Fibroblast of villous mesenchyme (primary cell): Measurements from ENCODE around the gene TNS1. TPM values are rescaled to one million over a fixed set of nuclear protein-coding genes. Genes with fewer than 3 reads are reported as not detected.
"Not testable (repeated sequence)": the region's sequence is repeated elsewhere in the genome, so short reads cannot be mapped to it uniquely, and the experiment has no call there.

Experiments
- DNase-seq: peaks from one replicate; pipeline ENCODE4 v3.0.0-alpha.2; 2010; ENCODE audit warnings: low read depth
- H3K4me3 ChIP-seq: 2 replicates; pipeline ENCODE4 v1.5.1; 2011; ENCODE audit warnings: low read depth, mild to moderate bottlenecking, low read length
- total RNA-seq: library from RNA; depleted of rRNA; stranded (reverse); fragments of >200 nt; gene quantifications from 2 replicates; pipeline ENCODE4 v1.2.3, GENCODE V29; 2012
- TF ChIP-seq, protein P1 (sequence below): IDR thresholded peaks from 2 replicates; pipeline ENCODE4 v1.5.1; 2012; ENCODE audit warnings: low read depth, mild to moderate bottlenecking, low read length; ENCODE audit not compliant: insufficient read depth

TNS1 gene
- total RNA-seq, 1 donor = 127 TPM

DNA sequence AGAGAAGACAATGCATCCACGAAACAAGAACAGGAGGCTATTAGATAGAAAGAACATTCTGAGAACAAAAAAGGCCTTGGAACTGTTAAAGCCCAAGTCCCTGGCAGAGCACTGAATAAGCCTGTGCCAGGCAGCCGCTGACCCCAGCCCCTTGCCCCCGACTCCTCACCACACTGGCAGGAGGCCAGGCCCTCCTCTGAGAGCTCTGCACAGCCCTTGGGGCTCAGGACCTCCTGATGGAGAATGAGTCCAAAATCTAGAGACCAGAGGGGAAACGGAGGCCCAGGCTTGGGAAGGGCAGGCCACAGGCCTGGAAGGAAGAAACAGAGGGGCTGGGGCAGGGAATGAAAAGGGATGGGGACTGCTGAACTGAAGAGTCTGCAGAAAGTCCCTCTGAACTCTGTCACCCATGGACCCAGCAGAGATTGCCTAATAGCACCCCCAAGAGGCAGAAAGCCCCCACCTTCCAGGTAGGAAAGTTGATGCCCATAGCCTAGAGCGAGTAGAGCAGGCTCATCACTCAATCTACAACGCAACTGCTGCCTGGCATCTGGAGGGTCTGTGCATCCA, 18.3 kb upstream of the TNS1 start:
- TF ChIP-seq, protein P1, sequence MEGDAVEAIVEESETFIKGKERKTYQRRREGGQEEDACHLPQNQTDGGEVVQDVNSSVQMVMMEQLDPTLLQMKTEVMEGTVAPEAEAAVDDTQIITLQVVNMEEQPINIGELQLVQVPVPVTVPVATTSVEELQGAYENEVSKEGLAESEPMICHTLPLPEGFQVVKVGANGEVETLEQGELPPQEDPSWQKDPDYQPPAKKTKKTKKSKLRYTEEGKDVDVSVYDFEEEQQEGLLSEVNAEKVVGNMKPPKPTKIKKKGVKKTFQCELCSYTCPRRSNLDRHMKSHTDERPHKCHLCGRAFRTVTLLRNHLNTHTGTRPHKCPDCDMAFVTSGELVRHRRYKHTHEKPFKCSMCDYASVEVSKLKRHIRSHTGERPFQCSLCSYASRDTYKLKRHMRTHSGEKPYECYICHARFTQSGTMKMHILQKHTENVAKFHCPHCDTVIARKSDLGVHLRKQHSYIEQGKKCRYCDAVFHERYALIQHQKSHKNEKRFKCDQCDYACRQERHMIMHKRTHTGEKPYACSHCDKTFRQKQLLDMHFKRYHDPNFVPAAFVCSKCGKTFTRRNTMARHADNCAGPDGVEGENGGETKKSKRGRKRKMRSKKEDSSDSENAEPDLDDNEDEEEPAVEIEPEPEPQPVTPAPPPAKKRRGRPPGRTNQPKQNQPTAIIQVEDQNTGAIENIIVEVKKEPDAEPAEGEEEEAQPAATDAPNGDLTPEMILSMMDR = no peak
- no peak overlapping the region for H3K4me3 ChIP-seq
- DNase-seq = no peak

DNA sequence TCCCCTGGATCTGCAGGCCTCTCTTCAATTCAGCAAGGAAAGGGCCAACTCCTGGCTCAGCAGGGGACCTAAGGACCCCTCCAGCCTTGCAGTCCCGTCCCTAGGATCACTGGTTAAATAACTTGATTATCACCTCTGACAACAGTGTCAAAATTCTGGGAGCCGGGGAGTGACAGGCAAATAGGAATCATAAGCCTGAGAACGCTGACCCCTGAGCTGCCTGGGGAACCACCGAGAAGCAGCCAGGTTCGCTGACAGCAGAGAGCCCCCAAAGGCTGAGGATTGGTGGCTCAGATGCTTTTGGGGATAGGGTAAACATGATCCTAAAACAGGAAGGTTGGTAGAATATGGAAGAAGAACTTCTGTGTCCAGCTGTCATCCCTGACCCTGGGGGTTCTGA, 17.5 kb upstream of the TNS1 start:
- H3K4me3 ChIP-seq = no peak overlapping the region
- no peak for DNase-seq
- TF ChIP-seq, protein P1 = no peak

DNA sequence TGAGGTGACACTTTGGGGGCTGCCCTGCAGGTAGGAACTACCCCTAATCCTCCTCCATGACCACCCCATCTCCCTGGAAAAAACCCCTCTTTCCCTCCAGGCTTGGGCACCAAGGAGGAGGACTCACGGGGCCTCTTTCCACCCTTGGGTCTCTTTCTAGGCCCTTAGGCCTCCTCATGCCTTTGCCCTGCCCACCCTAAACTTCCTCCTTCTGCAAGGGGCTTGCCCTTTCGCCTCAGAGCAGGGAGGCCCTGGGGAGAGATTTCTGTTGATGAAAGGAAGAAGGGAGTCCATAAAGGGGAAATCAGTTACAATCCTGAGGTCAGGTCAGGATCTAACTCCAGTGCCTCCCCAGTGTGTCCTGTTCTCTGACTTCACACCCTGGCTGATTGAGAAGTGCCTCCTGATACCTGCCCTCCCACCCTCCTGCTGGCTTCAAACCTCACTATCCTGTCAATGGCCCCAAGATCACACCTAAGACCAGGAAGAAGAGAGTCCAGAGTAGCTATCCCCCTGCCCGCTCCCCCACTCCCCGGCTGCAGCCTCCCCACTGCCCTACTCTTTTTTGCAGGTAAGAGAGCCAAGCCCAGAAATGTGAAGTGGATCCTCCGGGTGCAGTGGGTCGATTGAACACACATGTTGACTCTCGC, 16.7 kb upstream of the TNS1 start:
- no peak overlapping the region for H3K4me3 ChIP-seq
- DNase-seq = no peak
- TF ChIP-seq, protein P1 = no peak

DNA sequence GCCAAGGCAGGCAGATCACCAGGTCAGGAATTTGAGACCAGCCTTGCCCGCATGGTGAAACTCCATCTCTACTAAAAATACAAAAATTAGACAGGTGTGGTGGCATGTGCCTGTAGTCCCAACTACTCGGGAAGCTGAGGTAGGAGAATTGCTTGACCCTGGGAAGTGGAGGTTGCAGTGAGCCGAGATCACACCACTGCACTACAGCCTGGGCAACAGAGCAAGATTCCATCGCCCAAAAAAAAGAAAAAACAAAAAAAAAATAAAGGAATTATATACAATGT, 16.0 kb upstream of the TNS1 start:
- not testable (repeated sequence) for DNase-seq, H3K4me3 ChIP-seq

DNA sequence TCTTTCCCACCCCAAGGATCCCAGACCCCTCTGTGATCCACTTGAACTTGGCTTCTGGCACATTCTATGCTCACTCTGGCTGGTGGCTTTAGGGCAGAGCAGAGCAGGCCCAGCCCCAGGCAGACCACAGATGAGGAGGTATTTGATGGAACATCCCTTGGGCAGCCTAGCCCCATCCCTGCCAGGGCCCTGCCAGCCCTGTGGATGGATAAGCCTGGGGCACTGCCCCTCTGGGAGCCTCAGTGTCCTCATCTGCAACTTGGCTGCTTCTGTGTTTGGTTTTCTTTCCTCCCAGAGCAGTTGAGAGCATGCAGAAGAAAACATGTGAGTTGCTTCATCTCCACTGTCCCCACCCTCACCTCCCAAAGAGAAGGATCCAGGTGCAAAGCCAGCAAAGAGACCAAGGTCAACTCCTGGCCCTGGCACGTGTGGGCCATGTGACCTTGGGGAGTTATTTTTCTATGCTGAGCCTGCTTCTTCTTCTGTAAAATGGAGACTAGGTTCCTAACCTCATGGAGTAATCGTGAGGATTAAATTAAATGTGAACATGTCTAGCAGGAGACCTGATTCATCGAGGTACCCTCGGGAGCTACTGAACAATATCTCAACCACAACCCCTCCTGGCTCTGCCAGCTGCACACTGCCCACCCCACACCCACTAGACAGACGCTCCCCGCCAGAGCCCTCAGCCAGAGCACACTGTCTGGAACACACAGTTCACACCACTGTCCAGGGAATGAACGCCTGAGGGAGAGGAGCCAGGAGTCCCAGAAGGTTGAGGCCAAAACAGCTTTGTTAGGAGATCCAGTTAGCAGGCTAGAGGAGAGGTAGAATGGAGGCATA, 14.6 kb upstream of the TNS1 start:
- H3K4me3 ChIP-seq = no peak overlapping the region
- TF ChIP-seq, protein P1 = no peak
- DNase-seq = no peak

DNA sequence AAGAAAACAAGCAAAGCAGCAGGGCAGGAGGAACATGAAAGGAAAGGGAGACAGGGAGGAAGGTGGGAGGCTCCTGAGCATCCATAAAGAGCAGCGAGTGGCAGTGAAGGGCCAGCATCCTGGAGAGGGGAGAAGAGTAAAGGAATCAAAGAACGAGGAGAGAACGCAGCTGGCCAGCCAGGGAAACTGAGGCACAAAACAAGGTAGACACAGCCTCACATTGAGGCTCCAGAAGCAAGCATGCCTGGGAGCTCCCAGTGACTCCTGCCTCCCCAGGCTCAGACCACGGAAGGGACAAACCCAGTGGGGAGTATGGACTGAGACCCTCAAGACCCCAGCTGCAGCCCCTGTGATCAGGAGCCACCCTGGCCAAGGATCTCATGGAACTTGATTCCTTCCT, 14.0 kb upstream of the TNS1 start:
- TF ChIP-seq, protein P1 = no peak
- DNase-seq = no peak
- no peak overlapping the region for H3K4me3 ChIP-seq
